PFSK-1 (cell line): Measurements from ENCODE around the gene CDH8.

Experiments
- FOXP2 ChIP-seq: optimal IDR thresholded peaks from 2 replicates; pipeline ENCODE3; 2011; ENCODE audit warnings: borderline replicate concordance, control low read depth, inconsistent platforms; ENCODE audit not compliant: insufficient read depth; ENCODE audit errors: extremely low read length, extremely low read depth
- POLR2AphosphoS5 ChIP-seq: IDR thresholded peaks from 2 replicates; pipeline ENCODE4 v1.6.1; 2012; ENCODE audit warnings: low read depth, mild to moderate bottlenecking, control low read depth, low read length, moderate library complexity
- TAF1 ChIP-seq: IDR thresholded peaks from 2 replicates; pipeline ENCODE4 v1.6.1; 2012; ENCODE audit warnings: low read length, control low read depth, borderline replicate concordance; ENCODE audit not compliant: insufficient read depth

DNA sequence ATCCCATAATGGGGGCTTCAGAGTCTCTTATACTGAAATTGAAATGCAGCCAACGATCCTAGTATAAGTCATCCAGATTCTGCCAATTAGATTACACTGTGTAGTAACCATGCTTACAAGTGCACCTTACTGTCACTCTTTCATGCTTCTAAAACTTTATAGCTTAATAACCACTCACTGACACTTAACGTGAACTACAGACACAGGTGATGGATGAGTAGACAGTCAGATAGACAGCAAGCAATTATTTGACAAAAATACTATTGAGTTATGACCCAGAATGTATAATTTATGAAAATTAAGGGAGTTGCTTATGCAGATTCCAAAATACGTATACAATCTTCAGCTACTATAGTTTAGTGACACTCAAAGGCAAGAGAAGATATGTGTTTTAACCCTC, 6.3 kb downstream of the CDH8 start:
- no peak for TF ChIP-seq FOXP2
- no peak for TF ChIP-seq POLR2AphosphoS5
- TF ChIP-seq TAF1 = no peak
